ENCODE data around the gene GAGE12J.
"Not testable (repeated sequence)": the region's sequence is repeated elsewhere in the genome, so short reads cannot be mapped to it uniquely, and the experiment has no call there.

Gene GAGE12J

GRCh38 chrX:49312176-49312575, 9.7 kb upstream of the GAGE12J start:
- DNase-seq = no peak

GRCh38 chrX:49316085-49316484, 5.8 kb upstream of the GAGE12J start:
- no peak for DNase-seq

GRCh38 chrX:49322266-49322665, 429 bp downstream of the GAGE12J start:
- not testable (repeated sequence) for DNase-seq

- not testable (repeated sequence) for DNase-seq
Measured at GRCh38 chrX:49323735-49324134, 1.9 kb downstream of the GAGE12J start.

- DNase-seq = not testable (repeated sequence)
Measured at GRCh38 chrX:49330421-49330820, 8.6 kb downstream of the GAGE12J start.

GRCh38 chrX:49331282-49331681, 9.4 kb downstream of the GAGE12J start, which contains the start of gene GAGE13:
TSS of gene GAGE13 (plus strand) at chrX:49331582. CDS start at chrX:49332738, 1,156 bp downstream.
- not testable (repeated sequence) for DNase-seq

GRCh38 chrX:49331841-49332240, 10.0 kb downstream of the GAGE12J start:
- DNase-seq = not testable (repeated sequence)

- not testable (repeated sequence) for DNase-seq
Measured at GRCh38 chrX:49341449-49341848, 19.6 kb downstream of the GAGE12J start.

- not testable (repeated sequence) for DNase-seq
Measured at GRCh38 chrX:49344496-49345175, 22.8 kb downstream of the GAGE12J start.

GRCh38 chrX:49345402-49345801, 23.6 kb downstream of the GAGE12J start:
- not testable (repeated sequence) for DNase-seq

GRCh38 chrX:49346150-49346549, 24.3 kb downstream of the GAGE12J start:
- DNase-seq = not testable (repeated sequence)
